ENCODE measurements around the gene TPSD1.

The TPSD1 gene

DNA sequence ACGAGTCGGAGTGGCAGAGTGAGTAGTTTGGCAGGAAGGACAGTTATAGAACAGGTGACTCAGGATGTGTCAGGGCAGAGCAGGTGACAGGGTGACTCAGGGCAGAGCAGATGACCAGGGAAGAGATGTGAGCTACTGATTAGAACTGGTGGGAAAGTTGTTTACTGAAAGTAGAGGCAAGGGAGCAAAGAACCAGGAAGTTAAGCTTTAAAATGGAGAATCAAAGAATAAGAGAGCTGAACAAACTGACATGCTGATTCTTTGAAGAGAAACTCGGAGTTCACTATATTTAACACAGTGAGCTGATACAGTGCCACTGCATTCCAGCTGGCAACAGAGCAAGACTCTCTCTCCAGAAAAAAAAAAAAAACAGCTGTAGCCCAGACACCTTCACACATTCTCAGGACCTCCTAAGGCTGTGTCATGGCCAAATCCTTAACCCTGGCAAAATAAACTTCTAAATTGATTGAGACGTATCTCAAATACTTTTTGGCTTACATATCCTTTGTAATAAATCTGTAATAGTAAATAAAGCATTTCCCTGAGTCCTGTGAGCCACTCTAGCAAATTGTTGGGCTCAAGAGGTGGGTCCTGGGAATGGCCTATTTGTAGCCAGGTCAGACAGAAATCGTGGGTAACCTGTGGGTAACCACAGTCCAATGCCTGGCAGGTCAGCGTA, 41.3 kb downstream of the TPSD1 start:
- no peak for DNase-seq (ENCODE audit: low read depth in 2 of 3, low spot score in 2 of 3)

GRCh38 chr16:1298406-1298805, 42.5 kb downstream of the TPSD1 start:
- DNase-seq (ENCODE audit: low read depth in 2 of 3, low spot score in 2 of 3), result no peak

GRCh38 chr16:1299012-1299867, 43.4 kb downstream of the TPSD1 start:
- no peak for DNase-seq (ENCODE audit: low read depth in 2 of 3, low spot score in 2 of 3)

DNA sequence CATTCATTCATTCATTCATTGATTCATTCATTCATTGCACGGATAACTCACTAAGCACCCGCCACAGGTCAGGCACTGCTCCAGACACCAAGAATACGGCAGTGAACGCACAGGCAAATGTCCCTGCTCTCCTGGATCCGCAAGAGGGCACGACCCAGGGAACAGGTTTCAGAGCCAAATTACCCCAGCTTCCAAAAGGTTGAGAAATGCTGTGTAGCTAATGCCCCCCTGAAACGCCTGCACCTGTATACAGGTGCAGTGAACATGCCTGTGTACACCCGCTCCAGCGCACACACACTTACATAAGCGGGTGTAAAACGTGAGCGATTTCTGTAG, 44.0 kb downstream of the TPSD1 start:
- DNase-seq (ENCODE audit: low read depth in 2 of 3, low spot score in 2 of 3), result no peak

DNA sequence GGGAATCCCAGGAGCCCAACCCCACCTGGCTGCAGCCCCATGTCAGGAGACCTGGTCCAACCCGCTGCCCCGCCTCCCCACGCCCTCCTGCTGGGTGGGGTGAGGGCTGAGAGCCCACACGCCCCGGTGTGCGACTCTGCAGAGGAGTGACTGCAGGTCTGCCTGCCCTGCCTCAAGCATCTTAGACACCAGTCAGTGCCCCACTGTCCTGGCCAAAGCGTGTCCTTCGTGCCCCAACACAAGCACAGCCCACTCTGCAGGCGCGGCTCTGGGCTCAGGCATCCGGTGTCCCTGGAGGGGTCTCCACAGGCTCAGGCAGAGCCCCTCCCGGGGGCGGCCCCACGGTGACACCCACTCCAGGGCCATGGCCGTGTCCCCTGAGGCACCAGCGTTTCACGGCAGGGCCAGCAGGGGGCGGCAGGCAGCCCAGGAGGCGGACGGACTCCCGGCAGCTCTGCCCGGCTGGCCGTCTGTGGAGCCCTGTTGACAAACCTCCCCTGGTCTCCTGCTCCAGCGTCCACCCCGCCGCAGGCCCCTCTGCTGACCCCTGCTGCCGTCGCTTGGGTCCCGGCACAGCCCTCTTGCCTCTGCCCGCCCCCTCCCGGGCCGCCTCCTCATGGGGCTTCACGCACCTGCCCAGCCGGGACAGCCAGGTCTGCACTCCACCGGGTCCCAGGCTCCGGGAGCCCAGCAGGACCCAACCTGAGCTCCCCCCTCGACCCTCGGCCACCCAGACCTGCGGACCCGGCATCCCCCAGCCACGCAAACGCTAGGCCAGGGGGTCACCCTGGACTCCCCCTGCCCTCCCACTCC, 45.0 kb downstream of the TPSD1 start:
- DNase-seq (ENCODE audit: low read depth in 2 of 3, low spot score in 2 of 3), result peak; percentile 44 to 70 (median 54)

DNA sequence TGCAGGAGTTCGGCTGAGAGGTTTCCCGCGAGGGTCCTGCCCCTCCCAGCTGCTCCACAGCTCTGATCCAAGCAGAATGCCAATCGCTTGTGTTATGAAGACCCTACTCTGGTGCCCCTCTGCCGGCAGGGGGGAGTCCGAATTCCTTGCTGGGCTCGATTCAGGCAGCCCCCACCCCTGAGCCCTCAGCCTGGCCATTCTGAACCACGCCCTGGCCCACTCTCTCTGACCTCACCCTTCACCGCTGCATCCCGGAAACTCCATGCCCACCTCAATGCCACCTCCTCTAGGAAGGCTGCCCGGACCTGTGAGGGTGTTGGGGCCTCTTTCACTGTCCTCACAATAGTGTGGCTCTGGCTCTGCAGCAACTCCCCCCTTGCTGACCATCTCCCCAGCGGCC, 45.7 kb downstream of the TPSD1 start:
- no peak for DNase-seq (ENCODE audit: low read depth in 2 of 3, low spot score in 2 of 3)

GRCh38 chr16:1305823-1306222, 50.0 kb downstream of the TPSD1 start:
- DNase-seq (ENCODE audit: low read depth in 2 of 3, low spot score in 2 of 3), result no peak

DNA sequence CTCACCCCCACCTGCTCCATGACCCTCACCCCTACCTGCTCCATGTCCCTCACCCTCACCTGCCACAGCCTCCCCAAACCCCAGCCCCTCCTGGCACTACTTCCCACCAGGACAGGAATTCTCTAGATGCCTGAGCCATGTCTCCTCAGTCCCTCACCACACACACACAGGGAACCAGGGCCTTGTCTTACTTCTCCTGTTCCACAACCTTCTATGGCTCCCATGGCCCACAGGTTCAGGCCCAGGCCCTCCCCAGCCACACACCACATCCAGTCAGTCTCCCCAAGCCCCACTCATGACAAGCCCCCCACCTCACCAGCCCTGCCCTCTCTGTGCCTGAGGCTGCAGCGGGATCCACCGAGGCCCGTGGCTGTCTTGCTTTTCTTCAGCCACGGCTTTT, 50.5 kb downstream of the TPSD1 start:
- no peak for DNase-seq (ENCODE audit: low read depth in 2 of 3, low spot score in 2 of 3)

DNA sequence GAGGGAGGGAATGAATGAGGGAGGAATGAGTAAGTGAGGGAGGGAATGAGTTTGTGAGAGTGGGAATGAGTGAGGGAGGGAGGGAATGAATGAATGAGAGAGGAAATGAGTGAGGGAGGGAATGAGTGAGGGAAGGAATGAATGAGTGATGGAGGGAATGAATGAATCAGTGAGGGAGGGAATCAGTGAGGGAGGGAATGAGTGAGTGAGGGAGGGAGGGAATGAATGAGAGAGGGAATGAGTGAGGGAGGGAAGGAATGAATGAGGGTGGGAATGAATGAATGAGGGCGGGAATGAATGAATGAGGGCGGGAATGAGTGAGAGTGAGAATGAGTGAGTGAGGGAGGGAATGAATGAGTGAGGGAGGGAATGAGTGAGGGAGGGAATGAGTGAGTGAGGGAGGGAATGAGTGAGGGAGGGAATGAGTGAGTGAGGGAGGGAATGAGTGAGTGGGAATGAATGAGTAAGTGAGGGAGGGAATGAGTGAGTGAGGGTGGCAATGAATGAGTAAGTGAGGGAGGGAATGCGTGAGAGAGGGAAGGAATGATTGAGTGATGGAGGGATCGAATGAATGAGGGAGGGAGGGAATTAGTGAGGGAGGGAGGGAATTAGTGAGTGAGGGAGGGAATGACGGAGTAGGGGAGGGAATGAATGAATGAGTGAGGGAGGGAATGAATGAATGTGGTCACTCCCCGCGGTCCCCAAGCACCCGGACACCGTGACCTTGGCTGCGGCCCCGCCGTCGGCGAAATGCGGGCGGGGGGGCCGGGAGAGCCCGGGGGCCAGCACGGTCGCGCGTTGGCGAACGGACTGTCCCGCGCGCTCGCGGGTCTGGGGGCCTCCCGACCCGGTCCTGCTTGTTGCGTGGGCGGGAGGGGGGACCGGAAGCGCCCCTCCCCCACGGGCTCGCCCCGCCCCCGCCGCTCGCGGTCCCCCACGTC, 52.4 kb downstream of the TPSD1 start:
- no peak for DNase-seq (ENCODE audit: low read depth in 2 of 3, low spot score in 2 of 3)

All from activated CD8-positive, alpha-beta memory T cell treated with anti-CD3 and anti-CD28 coated beads for 48 hours (primary cell).